HG02840 (cell line): Measurements from ENCODE around the gene UBE2G2.
"Not testable (repeated sequence)": the region's sequence is repeated elsewhere in the genome, so short reads cannot be mapped to it uniquely, and the experiment has no call there.

Experiments used
- ATAC-seq: cut with Tn5 transposase; IDR thresholded peaks from one replicate; pipeline ENCODE4 v1.9.1; 2021; ENCODE audit warnings: mild to moderate bottlenecking, moderate library complexity, moderate number of reproducible peaks; ENCODE audit not compliant: unreplicated experiment, low FRiP score

Gene UBE2G2

DNA sequence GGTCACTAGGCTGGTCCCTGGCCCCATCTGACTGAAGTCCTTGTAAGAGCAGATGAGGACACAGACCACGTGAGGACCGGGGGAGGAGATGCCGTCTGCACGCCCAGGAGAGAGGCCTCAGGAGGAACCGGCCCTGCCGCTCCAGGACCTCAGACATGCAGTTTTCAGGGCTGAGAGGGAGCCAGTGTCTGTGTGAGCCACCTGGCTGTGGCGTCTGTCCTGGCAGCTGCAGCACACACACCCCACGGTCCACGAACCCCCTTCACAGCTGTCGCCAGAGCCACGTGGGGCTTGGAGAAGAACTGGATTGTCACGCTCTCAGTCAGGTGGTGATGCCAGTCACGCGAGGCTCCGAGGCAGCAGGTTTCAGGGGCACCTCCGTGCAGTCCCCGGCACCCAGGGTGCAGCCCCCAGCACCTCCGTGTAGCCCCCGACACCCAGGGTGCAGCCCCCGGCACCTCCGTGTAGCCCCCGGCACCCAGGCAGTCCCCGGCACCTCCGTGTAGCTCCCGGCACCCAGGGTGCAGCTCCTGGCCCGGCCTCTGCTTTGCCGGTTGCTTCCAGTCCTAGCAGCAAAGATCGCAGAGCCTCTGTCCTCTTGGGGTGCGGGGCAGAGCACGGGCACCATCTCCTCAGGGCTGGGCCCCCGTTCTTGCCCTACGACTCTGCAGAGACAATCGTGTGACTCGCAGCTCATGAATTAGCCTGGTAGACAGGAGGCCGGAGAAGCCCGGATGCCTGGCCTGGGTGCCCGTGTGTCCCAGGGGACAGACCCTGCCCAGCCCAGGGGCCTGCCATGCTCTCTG, 35.2 kb upstream of the UBE2G2 start:
- no peak for ATAC-seq

DNA sequence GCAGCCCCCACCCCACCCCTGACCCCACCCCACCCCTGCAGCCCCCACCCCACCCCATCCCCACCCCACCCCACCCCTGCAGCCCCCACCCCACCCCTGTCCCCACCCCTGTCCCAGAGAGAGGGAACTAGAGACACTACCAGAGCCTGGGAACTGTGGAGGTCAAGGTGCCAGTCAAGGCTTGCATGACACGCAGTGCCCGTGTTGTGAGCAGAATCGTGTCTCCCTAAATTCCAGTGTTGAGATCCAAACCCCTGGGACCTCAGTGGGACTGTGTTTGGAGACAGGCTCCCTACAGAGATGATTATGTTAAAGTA, 34.7 kb upstream of the UBE2G2 start:
- no peak for ATAC-seq

DNA sequence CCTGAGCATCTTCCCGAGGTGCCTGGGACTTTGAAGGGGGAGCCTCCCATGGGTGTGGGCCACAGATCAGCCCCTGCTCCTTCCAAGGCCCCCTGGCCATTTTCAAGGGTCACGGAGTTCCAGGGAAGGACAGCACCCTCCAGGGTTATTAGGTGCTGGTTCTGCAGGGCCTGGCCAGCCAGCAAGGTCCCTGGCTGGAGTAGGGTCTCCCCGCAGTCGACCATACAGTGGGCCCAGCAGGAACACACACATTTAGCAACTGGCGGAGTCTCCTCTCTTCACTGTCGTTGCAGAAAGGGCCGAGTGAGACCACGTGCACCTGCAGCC, 34.0 kb upstream of the UBE2G2 start:
- no peak for ATAC-seq

DNA sequence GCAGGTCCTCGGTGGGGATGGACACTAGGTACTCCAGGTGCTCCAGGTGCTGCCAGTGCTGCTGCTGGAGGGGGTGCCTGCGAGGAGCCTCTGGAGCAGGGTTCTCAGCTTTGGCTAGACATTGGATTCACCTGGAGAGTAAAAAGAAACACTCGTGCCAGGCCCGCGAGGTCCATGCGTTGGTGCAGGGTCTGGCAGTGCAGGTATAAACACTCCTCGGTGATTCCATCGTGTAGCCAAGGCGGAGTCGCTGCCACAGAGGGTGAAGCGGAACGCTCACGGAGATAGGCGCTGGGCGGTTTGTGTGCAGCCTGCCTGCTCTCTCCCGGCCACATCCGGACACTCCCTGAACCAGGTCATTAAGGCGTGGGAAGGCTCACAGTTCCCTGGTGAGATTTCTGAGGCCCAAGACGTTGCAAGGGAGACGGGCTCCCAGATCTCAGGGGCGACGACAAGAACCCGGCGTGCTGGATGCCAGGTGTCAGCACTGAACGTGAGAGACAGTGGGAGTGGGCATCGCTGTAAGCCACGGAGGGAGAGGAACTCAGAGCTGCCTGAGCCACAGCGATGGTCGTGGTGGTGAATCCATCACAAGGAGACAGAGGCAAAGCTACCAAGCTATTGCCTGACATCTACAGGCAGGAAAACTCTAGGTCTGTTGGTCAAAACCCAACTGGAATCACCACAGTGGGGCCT, 33.5 kb upstream of the UBE2G2 start:
- no peak for ATAC-seq

DNA sequence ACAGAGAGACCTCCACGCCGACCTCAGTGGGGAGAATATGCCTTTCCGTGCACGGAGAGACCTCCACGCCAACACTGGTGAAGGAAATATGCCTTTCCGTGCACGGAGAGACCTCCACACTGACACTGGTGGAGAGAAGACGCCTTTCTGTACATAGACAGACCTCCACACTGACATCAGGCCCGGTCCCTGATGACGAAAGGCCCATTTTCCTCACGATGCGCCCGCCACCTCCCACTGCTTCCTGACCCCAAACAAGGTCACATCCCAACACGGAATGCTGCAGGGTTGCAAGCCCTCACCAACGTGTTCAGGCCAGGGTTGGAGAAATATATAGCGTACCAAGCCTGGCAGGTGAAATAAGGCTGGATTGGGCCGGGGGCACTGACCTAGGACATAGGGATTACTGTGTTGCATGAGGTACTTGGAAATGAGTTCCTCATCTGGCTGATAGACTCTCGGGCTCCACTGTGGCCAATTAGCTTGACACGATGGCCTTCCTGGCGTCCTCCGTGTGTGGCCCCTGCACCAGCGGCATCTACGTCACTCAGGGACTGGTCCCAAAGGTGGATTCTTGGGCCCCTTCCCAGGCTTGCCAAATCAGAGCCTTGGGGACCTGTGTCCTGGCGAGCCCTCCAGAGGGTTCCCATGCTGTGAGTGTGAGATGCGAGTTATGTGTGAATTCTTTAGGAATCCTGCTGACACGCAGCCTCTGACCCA, 32.8 kb upstream of the UBE2G2 start:
- no peak for ATAC-seq

DNA sequence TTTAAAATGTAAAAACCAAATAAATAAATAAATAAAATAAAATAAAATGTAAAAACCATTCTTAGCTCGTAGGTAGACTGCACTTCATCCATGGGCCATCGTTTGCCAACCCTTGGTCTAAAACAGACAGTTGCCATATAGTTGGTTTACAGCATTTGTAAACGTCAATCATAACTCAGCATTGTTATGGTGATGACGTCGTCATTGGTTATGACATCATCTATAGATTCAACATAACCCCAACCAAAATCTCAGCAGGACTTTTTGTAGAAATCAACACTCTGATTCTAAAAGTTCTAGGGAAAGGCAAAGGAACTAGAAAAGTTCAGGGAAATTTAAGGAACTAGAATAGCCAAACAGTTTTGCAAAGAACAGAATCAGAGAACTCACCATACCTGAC, 32.0 kb upstream of the UBE2G2 start:
- ATAC-seq: no peak

DNA sequence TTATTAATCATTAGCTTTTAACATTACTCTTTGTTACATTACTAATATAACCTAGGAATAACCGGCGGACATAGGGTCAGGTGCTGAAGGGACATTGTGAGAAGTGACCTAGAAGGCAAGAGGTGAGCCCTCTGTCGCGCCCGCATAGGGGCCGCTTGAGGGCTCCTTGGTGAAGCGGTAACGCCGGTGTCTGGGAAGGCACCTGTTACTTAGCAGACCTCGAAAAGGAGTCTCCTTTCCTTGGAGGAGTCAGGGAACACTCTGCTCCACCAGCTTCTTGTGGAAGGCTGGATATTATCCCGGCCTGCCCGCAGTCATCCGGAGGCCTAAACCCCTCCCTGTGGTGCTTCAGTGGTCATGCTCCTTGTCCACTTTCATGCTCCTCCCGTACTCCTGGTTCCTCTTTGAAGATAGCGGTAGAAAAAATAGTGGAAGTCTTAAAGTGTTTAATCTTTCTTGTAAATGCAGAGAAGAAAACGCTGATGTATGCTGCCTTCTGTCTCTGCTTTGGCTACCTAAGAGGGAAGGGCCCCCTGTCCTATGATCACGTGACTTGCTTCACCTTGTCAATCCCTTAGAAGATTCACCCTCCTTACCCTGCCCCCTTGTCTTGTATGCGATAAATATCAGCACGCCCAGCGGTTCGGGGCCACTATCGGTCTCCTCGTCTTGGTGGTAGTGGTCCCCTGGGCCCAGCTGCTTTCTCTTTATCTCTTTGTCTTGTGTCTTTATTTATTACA, 31.1 kb upstream of the UBE2G2 start:
- ATAC-seq: not testable (repeated sequence)

DNA sequence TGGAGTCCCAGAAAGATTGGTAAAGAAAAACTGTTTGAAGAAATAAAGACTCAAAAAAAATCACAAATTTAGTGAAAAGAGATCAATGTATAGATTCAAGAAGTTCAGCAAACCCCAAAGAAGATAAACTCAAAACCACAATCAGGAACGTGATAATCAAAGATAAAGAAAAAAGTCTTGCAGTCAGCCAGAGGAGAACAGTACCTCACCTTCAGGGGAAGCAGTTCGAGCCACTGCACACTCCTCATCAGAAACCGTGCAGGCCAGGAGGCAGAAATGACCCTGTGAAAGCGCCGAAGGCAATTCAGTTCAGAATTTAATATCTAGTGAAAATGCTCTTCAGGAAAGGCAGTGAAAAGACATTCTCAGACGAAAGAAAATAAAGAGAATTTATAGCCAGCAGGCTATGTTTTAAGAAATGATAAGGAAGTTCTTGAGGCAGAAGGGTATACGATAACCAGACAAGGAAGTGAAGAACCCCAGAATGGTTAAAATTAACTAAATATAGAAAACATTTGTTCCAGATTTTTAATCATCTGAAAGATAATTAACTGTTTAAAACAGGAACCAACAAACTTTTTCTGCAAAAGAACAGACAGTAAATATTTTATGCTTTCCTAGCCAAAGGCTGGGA, 29.7 kb upstream of the UBE2G2 start:
- no peak for ATAC-seq

DNA sequence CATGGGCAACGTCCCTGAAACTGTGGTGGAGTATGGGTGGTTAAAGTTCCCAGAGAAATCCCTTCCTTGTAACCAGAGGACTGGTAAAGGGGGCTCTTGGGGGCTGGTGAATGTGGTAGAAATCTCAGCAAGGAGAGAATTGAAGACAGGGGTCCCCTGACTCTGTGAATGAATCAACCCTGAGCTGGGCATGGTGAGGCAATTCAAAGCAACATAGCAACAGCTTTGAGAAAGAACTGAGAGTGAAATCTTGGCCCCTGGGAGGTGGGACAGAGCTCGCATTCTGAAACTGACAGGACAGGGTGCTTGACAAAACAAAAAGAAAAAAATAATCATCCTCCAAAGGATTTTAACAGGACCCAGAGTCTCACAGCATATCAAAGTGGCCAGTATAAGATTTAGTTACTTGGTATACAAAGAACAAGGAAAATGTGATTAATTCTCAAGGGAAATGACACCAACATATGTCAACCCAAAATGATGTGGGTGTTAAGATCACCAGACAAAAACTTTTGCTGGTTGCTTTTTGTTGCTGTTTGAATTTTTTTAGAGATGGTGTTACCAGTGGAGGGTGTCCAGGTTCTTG, 28.0 kb upstream of the UBE2G2 start:
- no peak for ATAC-seq

DNA sequence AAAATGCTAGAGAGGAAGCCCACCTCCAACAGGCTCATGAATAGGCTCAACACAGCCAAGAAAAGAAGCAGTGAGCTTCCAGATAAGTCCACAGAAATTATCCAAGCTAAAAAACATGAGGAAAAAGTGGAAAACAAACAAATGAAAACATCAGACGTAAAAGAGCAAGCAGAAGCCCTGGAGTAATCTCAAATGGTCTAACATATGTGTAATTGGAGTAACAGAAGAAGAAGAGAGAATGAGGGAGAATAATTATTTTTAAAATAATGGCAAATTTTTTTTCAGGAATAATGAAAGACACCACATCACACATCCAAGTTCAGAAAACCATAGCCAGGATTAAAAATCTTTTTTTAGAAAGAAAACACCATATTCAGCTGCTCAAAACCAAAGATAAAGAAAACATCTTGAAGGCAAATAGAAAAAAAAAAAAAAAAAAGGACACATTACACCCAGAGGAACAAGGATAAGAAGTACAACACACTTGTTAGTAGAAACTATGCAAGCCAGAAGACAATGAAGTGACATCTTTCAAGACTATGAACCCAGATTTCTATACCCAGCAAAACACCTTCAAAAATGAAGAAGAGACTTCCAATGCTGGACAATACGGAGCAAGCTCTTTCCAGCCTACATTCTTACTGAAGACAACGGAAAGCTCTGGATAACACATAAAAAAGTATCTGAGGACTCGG, 26.9 kb upstream of the UBE2G2 start:
- ATAC-seq: no peak

DNA sequence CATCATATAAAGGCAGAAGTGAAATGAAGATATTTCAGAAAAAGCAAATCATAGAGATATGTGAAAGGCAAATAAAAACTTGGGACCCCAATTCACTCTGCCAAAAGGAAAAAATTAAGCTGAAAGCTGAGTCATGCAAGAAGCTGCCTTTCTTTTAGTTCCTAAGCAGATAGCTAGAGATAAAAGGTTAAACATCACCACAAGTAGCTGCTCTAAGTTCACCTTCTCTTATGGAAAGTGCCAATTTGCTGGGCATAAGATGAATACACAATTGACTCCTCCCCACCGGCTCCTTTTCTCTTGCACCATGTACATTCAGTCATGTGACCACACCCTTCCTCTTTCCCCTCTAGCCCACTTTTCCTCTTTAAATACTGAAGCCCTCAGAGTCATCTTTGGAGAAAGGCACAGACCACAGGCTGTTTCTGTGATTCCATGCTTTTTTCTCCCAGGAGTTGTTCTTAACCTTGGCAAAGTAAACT, 21.6 kb upstream of the UBE2G2 start:
- no peak for ATAC-seq

DNA sequence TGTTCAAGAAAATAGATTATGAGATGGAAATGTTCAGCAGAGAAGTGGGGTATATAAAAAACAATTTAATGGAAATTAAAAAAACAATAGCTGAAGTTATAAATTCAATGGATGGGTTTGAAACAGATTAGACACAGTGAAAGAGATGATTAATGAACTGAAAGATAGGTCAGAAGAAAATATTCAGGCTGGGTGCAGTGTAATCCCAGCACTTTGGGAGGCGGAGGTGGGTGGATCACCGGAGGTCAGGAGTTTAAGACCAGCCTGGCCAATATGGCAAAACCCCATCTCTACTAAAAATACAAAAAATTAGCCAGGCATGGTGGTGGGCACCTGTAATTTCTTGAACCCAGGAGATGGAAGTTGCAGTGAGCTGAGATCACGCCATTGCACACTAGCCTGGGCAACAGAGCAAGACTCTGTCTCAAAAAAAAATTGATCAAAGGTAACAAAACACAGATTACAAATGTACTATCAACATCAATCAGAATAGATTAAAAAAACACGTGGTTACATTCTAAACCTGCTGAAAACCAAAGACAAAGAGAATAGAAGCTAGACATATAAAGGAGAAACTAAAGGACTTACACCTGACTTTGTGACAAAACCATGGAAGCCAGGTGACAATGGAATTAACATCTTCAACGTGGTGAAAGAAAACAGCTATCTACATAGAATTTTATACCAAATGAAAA, 21.0 kb upstream of the UBE2G2 start:
- no peak for ATAC-seq

DNA sequence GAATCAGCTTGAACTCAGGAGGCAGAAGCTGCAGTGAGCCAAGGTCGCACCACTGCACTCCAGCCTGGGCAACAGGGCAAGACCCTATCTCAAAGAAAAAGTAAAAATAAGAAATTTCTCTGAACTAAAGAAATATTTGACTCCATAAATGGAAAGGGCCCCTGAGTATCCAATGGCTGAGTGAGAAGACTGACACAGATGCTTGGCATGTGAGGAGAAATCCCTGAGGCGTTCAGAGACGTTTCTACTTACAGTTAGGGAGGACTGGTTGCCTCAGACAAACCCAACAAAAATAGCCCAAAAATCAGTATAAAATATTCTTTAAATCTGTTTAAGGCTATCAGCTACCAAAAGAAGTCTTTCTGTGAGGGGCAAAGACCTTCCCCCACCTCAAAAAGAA, 19.2 kb upstream of the UBE2G2 start:
- no peak for ATAC-seq

DNA sequence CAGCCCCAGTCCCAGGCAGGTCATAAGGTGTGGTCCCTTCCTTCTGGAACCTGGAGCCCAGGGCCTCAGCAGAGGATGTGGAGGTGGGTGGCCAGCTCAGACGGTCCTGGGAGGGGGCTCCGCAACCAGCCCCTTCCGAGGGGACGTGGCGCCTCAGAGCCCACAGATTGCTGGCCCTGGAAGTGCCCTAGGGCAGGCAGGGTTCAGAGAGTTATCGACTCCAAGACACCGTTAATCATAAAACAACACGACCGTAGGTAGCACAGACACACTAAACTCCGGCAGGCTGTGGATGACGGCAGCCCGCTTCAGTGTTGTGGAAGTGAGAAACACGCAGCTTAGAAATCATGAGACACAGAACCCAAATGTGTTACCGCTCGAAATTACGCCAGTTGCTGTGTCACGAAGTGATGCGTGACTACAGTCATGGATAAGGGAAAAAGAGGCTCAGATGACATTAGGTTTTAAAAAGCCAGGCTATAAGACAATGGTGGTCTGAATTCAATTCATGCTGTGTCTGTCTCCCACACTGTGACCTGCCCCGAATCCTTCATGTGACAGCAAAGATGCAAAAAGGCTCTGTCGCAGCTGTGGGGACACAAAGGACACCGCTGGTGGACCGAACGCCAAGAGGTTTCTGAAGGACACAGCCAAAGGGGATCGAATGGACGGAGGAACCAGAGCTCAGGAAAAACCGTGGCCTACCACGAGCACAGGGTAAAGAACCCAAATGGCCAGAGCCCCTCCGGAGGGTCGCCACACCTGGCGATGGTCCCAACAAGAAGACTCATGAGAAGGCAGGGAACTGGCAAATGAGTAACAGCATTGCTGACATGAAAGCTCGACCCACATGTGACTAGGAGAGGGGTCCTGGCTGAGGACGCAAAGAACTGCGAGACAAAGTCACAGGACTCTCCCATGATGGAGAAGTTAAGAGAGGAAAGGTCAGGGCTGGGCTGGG, 17.9 kb upstream of the UBE2G2 start:
- no peak for ATAC-seq

DNA sequence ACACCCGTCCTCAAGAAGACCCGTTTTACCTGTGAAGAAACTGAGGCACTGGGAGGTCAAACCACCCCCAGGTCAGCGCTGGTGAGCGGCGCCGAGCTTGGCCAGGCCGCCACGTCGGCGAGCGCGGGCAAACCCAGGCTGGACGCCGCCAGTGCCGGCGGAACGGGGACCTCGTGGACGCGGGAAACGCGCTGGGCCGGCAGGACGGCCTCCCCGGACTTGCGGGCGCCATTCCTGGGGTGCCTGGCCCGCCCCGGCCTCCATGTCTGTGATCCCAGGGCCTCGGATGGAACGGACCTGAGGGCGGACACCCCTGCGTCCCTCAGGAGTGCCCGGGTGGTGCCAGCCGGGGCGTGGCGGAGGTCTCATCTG, 17.0 kb upstream of the UBE2G2 start:
- ATAC-seq: no peak

DNA sequence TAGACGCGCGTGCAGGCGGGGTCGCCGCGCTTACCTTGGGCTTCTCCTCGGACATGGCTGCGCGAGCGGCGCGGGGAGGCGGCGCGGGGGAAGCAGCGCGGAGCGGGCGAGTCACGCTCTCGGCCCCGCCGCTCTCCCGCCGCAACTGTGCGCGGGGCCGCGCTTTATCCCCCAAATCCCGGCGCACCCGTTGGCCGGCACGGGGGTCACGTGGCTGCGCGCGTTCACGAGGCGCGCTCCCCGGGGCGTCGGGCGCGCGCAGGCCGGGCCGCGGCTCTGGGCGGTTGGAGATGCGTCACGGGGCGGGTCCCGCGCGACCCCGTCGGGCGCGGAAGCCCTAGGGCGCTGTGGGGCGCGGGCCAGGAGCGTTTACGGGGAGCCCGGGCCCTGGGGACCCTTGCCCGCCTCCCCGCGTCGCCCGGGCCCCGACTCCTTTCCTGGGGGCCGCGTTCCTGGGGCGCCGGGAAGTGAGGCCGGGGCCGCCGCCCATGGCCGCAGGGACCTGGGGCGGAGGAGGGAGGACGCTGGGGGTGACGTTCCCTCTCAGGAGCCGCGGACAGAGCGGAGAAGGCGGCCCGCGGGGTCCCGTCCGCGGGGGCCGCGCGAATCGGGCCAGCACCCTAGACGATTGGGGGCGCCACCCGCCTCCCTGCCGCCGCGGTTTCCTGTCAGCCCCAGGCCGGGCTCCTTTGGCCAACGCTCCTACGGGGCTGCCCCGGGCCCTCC, 16.5 kb upstream of the UBE2G2 start, which contains the start of gene SUMO3:
TSS of gene SUMO3 (minus strand) at position 149 of the 726 bp plus-strand sequence. CDS start at position 55, 94 bp downstream.
- ATAC-seq: peak; percentile 66

DNA sequence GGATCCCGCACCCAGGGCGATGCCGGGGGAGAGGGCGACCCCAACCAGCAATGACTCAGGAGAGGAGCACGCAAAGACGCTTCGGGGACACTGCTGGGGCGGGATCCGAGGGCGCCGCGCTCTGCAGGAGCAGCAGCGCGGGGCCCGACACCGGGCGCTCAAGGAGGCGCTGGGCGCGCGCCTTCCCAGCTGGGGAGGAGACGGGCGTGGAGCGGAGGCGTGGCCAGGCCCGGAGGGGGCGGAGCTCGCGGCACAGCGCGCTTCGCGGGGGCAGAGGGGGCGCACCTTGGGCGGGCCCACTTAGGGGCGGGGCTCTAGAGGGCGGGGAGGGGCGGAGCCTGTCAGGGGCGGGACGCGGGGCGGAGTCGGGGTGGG, 15.9 kb upstream of the UBE2G2 start:
- peak; percentile 60 for ATAC-seq
